Activated CD4-positive, alpha-beta T cell treated with anti-CD3 and anti-CD28 coated beads, Interleukin-10, Interleukin-2, amounts not matched to agents 100 ng/mL and 50 ng/mL, durations not matched to agents 16 hours and 8 hours (primary cell): ENCODE results near the gene SMIM17.
"Not testable (repeated sequence)": the region's sequence is repeated elsewhere in the genome, so short reads cannot be mapped to it uniquely, and the experiment has no call there.

Source experiments
- DNase-seq: peaks from one replicate; pipeline ENCODE4 v3.0.0-alpha.2; 2020

The SMIM17 gene

GRCh38 chr19:56660381-56661107 lies 17.6 kb downstream of the SMIM17 start:
- no peak for DNase-seq

GRCh38 chr19:56661248-56661647 lies 18.3 kb downstream of the SMIM17 start:
- DNase-seq = no peak

GRCh38 chr19:56663931-56664500 lies 21.1 kb downstream of the SMIM17 start:
- no peak for DNase-seq

- DNase-seq = no peak
Observed at GRCh38 chr19:56664511-56664910, 21.6 kb downstream of the SMIM17 start.

- no peak for DNase-seq
Observed at GRCh38 chr19:56667311-56667870, 24.4 kb downstream of the SMIM17 start.

- no peak for DNase-seq
Observed at GRCh38 chr19:56668676-56669075, 25.7 kb downstream of the SMIM17 start.

- DNase-seq = no peak
Observed at GRCh38 chr19:56670401-56670960, 27.5 kb downstream of the SMIM17 start.

- DNase-seq = no peak
Observed at GRCh38 chr19:56670961-56671612, 28.1 kb downstream of the SMIM17 start.

GRCh38 chr19:56671613-56671994 lies 28.6 kb downstream of the SMIM17 start, which contains the start of gene ZNF835:
Gene ZNF835, minus strand, starts transcription at chr19:56671757. Its CDS starts 6,559 bp downstream, at chr19:56665198.
- peak; percentile 71 for DNase-seq

- DNase-seq = not testable (repeated sequence)
Observed at GRCh38 chr19:56672610-56673009, 29.7 kb downstream of the SMIM17 start.

GRCh38 chr19:56678205-56678604 lies 35.2 kb downstream of the SMIM17 start:
- no peak for DNase-seq

- no peak for DNase-seq
Observed at GRCh38 chr19:56681702-56682101, 38.7 kb downstream of the SMIM17 start.

- DNase-seq = no peak
Observed at GRCh38 chr19:56683116-56683515, 40.2 kb downstream of the SMIM17 start.

- DNase-seq = no peak
Observed at GRCh38 chr19:56687031-56687430, 44.1 kb downstream of the SMIM17 start.

GRCh38 chr19:56689198-56689597 lies 46.2 kb downstream of the SMIM17 start:
- no peak for DNase-seq

GRCh38 chr19:56690670-56691069 lies 47.7 kb downstream of the SMIM17 start:
- DNase-seq = no peak

- DNase-seq = no peak
Observed at GRCh38 chr19:56692206-56692895, 49.4 kb downstream of the SMIM17 start.

- DNase-seq = no peak
Observed at GRCh38 chr19:56699552-56699951, 56.6 kb downstream of the SMIM17 start.

GRCh38 chr19:56701895-56702294 lies 58.9 kb downstream of the SMIM17 start:
- DNase-seq = no peak

- no peak for DNase-seq
Observed at GRCh38 chr19:56705939-56706338, 63.0 kb downstream of the SMIM17 start.
